Right lobe of liver (tissue), 6 donors: Measurements from ENCODE around the gene BRSK1. TPM values are rescaled to one million over a fixed set of nuclear protein-coding genes. Genes with fewer than 3 reads are reported as not detected.

Source experiments
- ATAC-seq, 4 donors: fragments of 200-7000 bp; cut with Tn5 transposase; one replicate each; pipeline ENCODE4 v1.9.1; 2020; ENCODE audit warnings: mild to moderate bottlenecking in 4 of 4, moderate library complexity in 4 of 4
- DNase-seq, 3 donors: peaks; one replicate each; pipeline ENCODE4 v3.0.0-alpha.2; 2020
- H3K27ac ChIP-seq, 3 donors: fragments of 200-600 bp; one replicate each; pipeline ENCODE4 v1.8.0; 2022
- H3K27me3 ChIP-seq, 2 donors: fragments of 200-600 bp; one replicate each; pipeline ENCODE4 v1.8.0; 2022
- H3K36me3 ChIP-seq, 4 donors: fragments of 200-600 bp; sonication (generic) in 1 of 4; one replicate each; pipeline versions ENCODE4 v1.5.1 to v1.8.0; 2017 to 2022; ENCODE audit warnings: control low read depth in 1 of 4
- H3K4me1 ChIP-seq, 4 donors: fragments of 200-600 bp; sonication (generic) in 1 of 4; one replicate each; pipeline versions ENCODE4 v1.5.1 to v1.8.0; 2017 to 2022; ENCODE audit warnings: control low read depth in 1 of 4
- H3K4me3 ChIP-seq, 3 donors: fragments of 200-600 bp; one replicate each; pipeline ENCODE4 v1.8.0; 2022
- H3K9me3 ChIP-seq, 4 donors: fragments of 200-600 bp; sonication (generic) in 1 of 4; one replicate each; pipeline versions ENCODE4 v1.5.1 to v1.8.0; 2017 to 2022; ENCODE audit warnings: control low read depth in 1 of 4
- POLR2A ChIP-seq: fragments of 450-650 bp; IDR thresholded peaks from one replicate; pipeline ENCODE4 v1.6.1; 2017; ENCODE audit warnings: antibody characterized with exemption, mild to moderate bottlenecking
- WGBS: methylation state at CpG from one replicate; pipeline ENCODE4 v1.1.6; 2018; ENCODE audit warnings: low coverage, low lambda C conversion rate; ENCODE audit not compliant: insufficient coverage; ENCODE audit errors: missing lambda C conversion rate; 5-methylcytosine and 5-hydroxymethylcytosine counted together
- intact Hi-C, 2 donors: fragments of 100-400 bp; cut with DNase I; formaldehyde crosslinking; loops; one replicate each; pipeline versions ENCODE4 v1.11.2 to v1.14.1; 2022
- total RNA-seq, 6 experiments: library from RNA; depleted of rRNA in 2 of 6; stranded (reverse); fragments of >200 nt in 2 of 6; fragmentation: NEBNext Ultra II Directional in 3 of 6; extraction: Animal tissue kit (Norgen Biotek cat#: 25700) in 3 of 6; gene quantifications; one replicate each; pipeline versions ENCODE4 v1.1.0 to v1.2.4, GENCODE V29; 2016 to 2023
- TF ChIP-seq, protein P1 (sequence below), 4 donors: fragments of 200-600 bp in 3 of 4; fragments of 450-650 bp in 1 of 4; IDR thresholded peaks; one replicate each; pipeline versions ENCODE4 v1.5.1 to v1.8.0; 2016 to 2022; ENCODE audit warnings: antibody characterized with exemption in 4 of 4, mild to moderate bottlenecking in 2 of 4
- donor health status: DM: no; HTN: yes; CAD: no.
- donor health status: DM: no; HTN: no; CAD: no.
- donor health status: DM: no; HTN: no; CAD: no.
- donor health status: DM: no; HTN: yes; CAD: no.
- donor health status: DM: no; HTN: yes; CAD: no.

The BRSK1 gene
- total RNA-seq, 6 experiments from 2014 or later, result 0.20 to 0.29 (median 0.24) TPM; not detected in 3

- H3K27me3 ChIP-seq, result no peaks in the 10 kb centered on the region
- no peak for ATAC-seq
- 53% methylated on average over 3 of the region's 22 CpGs for WGBS
- intact Hi-C loops, result no loop called here
- TF ChIP-seq, protein P1, sequence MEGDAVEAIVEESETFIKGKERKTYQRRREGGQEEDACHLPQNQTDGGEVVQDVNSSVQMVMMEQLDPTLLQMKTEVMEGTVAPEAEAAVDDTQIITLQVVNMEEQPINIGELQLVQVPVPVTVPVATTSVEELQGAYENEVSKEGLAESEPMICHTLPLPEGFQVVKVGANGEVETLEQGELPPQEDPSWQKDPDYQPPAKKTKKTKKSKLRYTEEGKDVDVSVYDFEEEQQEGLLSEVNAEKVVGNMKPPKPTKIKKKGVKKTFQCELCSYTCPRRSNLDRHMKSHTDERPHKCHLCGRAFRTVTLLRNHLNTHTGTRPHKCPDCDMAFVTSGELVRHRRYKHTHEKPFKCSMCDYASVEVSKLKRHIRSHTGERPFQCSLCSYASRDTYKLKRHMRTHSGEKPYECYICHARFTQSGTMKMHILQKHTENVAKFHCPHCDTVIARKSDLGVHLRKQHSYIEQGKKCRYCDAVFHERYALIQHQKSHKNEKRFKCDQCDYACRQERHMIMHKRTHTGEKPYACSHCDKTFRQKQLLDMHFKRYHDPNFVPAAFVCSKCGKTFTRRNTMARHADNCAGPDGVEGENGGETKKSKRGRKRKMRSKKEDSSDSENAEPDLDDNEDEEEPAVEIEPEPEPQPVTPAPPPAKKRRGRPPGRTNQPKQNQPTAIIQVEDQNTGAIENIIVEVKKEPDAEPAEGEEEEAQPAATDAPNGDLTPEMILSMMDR (IDR thresholded peaks at IDR 0.05), result no peak
- no peak for TF ChIP-seq POLR2A
- no peaks in the 10 kb centered on the region for H3K9me3 ChIP-seq
- H3K27ac ChIP-seq, result no peak overlapping the region
- DNase-seq, result peak in 1 of 3 donors; percentile 11
- peaks cover 0 to 6% (median under 1%) of the 10 kb centered on the region in 4 donors for H3K4me1 ChIP-seq
- no peaks in the 10 kb centered on the region for H3K36me3 ChIP-seq
- no peak overlapping the region for H3K4me3 ChIP-seq
These were observed 61.5 kb downstream of the BRSK1 start for GRCh38 chr19:55345101-55345817.

- no peaks in the 10 kb centered on the region for H3K9me3 ChIP-seq
- no peaks in the 10 kb centered on the region for H3K27me3 ChIP-seq
- ATAC-seq (peak in 2 of 4 donors; percentile 5 to 46), DNase-seq (peak in 1 of 3 donors; percentile 62)
- H3K4me1 ChIP-seq, result no peaks in the 10 kb centered on the region
- H3K4me3 ChIP-seq, result no peak overlapping the region
- H3K36me3 ChIP-seq, result no peaks in the 10 kb centered on the region
- no peak for TF ChIP-seq POLR2A
- TF ChIP-seq, protein P1 (IDR thresholded peaks at IDR 0.05), result no peak
- H3K27ac ChIP-seq, result no peak overlapping the region
- 96% methylated on average over 5 of the region's 43 CpGs for WGBS
- intact Hi-C loops, result no loop called here
These were observed 62.3 kb downstream of the BRSK1 start for GRCh38 chr19:55345818-55346724.

DNA sequence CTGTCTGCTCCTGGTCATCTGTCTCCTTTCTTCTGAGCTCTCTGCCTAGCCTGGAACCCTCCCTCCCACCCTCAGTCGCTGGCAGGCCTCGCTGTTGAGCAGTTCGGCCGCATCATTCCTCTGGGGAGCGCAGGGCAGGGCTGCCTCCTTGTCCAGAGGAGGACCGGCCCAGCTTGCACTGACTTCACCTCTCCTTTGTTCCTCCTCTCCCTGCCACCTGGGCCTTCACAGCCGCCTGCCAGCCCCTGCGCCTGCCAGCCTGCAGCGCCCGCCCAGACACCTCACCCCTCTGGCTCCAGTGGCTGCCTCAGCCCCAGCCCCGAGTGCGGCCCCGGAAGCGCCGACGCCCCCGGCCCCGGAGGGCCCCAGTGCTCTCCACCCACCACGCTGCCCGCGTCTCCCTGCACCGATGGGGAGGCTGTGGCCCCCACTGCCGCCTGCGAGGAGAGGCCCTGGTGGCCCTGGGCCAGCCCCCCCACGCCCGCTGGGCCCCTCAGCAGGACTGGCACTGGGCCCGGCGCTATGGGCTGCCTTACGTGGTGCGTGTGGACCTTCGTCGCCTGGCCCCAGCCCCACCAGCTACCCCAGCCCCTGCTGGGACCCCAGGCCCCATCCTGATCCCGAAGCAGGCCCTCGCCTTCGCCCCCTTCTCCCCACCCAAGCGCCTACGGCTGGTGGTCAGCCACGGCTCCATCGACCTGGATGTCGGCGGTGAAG, 63.1 kb downstream of the BRSK1 start:
- intact Hi-C loops, result no loop called here
- ATAC-seq (no peak), DNase-seq (peak in 1 of 3 donors; percentile 12)
- H3K4me3 ChIP-seq, result no peak overlapping the region
- H3K27ac ChIP-seq, result no peak overlapping the region
- no peaks in the 10 kb centered on the region for H3K9me3 ChIP-seq
- TF ChIP-seq, protein P1 (IDR thresholded peaks at IDR 0.05), result no peak
- TF ChIP-seq POLR2A, result no peak
- no peaks in the 10 kb centered on the region for H3K4me1 ChIP-seq
- no peaks in the 10 kb centered on the region for H3K36me3 ChIP-seq
- no peaks in the 10 kb centered on the region for H3K27me3 ChIP-seq
- 90% methylated on average over 8 of the region's 41 CpGs for WGBS

GRCh38 chr19:55347442-55348009, 63.7 kb downstream of the BRSK1 start:
- intact Hi-C loops, result no loop called here
- Histone ChIP-seq H3K4me1 (no peaks in the 10 kb centered on the region), H3K9me3 (no peaks in the 10 kb centered on the region), H3K36me3 (no peaks in the 10 kb centered on the region), H3K4me3 (no peak overlapping the region), H3K27me3 (no peaks in the 10 kb centered on the region), H3K27ac (no peak overlapping the region)
- ATAC-seq (no peak), DNase-seq (no peak)
- WGBS, result no CpG with 5 or more reads among the region's 10 CpGs
- TF ChIP-seq POLR2A, result no peak
- TF ChIP-seq, protein P1 (IDR thresholded peaks at IDR 0.05), result no peak
